Muscle of leg (tissue), 16 donors: ENCODE results near the gene AAK1. TPM values are rescaled to one million over a fixed set of nuclear protein-coding genes. Genes with fewer than 3 reads are reported as not detected.

ENCODE experiments used
- DNase-seq: peaks from one replicate; pipeline ENCODE4 v3.0.0; 2013
- H3K27ac ChIP-seq: one replicate; pipeline ENCODE4 v1.5.1; 2013; ENCODE audit warnings: mild to moderate bottlenecking, low read length, control low read depth
- H3K27me3 ChIP-seq: one replicate; pipeline ENCODE4 v1.6.1; 2013; ENCODE audit warnings: low read length; ENCODE audit not compliant: control insufficient read depth, insufficient read depth
- H3K36me3 ChIP-seq: one replicate; pipeline ENCODE4 v1.6.1; 2013; ENCODE audit warnings: low read length; ENCODE audit not compliant: control insufficient read depth, insufficient read depth
- H3K4me1 ChIP-seq: one replicate; pipeline ENCODE4 v1.6.1; 2013; ENCODE audit warnings: low read length; ENCODE audit not compliant: control insufficient read depth, insufficient read depth
- H3K4me3 ChIP-seq: one replicate; pipeline ENCODE4 v1.5.1; 2013; ENCODE audit warnings: low read length, control low read depth
- H3K9me3 ChIP-seq: replicated peaks from 2 replicates; pipeline ENCODE4 v1.6.1; 2013; ENCODE audit warnings: low read depth, low read length; ENCODE audit not compliant: control insufficient read depth
- WGBS: methylation state at CpG from one replicate; pipeline ENCODE4 v1.1.5; 2013; ENCODE audit warnings: missing lambda C conversion rate; ENCODE audit not compliant: insufficient coverage; 5-methylcytosine and 5-hydroxymethylcytosine counted together
- long read RNA-seq, 11 donors: transcript quantifications; one replicate each; lab custom pipeline, GENCODE V29; 2026
- polyA plus RNA-seq, 8 donors: library from polyadenylated mRNA; unstranded; fragments of 120-200 nt; gene quantifications; one replicate each; pipeline versions ENCODE4 v1.2.1 to v1.2.3, GENCODE V29; 2013; ENCODE audit warnings: inconsistent platforms in 1 of 8, low replicate concordance in 1 of 8; ENCODE audit not compliant: insufficient read length in 8 of 8, insufficient read depth in 1 of 8
- total RNA-seq: library from RNA; stranded (reverse); fragments of 120-200 nt; gene quantifications from one replicate; pipeline ENCODE4 v1.2.4, GENCODE V29; 2013

Gene AAK1
- total RNA-seq = 16.6 TPM
- polyA plus RNA-seq = 10 to 100 TPM in 7 of 8 donors, 1 to 10 TPM in 1; 9.3 to 20.6 (median 13.9) TPM
- long read RNA-seq, donor 1 = 0 reads
- long read RNA-seq, donor 2 = 0 reads
- long read RNA-seq, donor 3, partial matches to known transcripts = 5 of 18 reads
- long read RNA-seq, donor 3, other reads (novel, unspliced or antisense) = 12 of 18 reads
- long read RNA-seq, donor 4 = 0 reads
- long read RNA-seq, donor 5, full-length matches to known transcripts = 1 of 55 reads
- long read RNA-seq, donor 5, partial matches to known transcripts = 35 of 55 reads
- long read RNA-seq, donor 5, other reads (novel, unspliced or antisense) = 19 of 55 reads
- long read RNA-seq, donor 6, partial matches to known transcripts = 22 of 34 reads
- long read RNA-seq, donor 6, other reads (novel, unspliced or antisense) = 11 of 34 reads
- long read RNA-seq, donor 7, partial matches to known transcripts = 0 of 1 reads
- long read RNA-seq, donor 7, other reads (novel, unspliced or antisense) = 0 of 1 reads
- long read RNA-seq, donor 8, partial matches to known transcripts = 0 of 4 reads
- long read RNA-seq, donor 8, other reads (novel, unspliced or antisense) = 0 of 4 reads
- long read RNA-seq, donor 9, partial matches to known transcripts = 0 of 4 reads
- long read RNA-seq, donor 9, other reads (novel, unspliced or antisense) = 0 of 4 reads
- long read RNA-seq, donor 10, partial matches to known transcripts = 0 of 3 reads
- long read RNA-seq, donor 10, other reads (novel, unspliced or antisense) = 0 of 3 reads
- long read RNA-seq, donor 11, partial matches to known transcripts = 0 of 2 reads
- long read RNA-seq, donor 11, other reads (novel, unspliced or antisense) = 0 of 2 reads

GRCh38 chr2:69643602-69644505 lies at the start of gene AAK1:
Gene AAK1 (minus strand): TSS chr2:69643739. CDS start chr2:69643040, 699 bp downstream.
- peaks cover 5% of the 10 kb centered on the region for H3K36me3 ChIP-seq
- peak within 1 kb of the TSS; percentile 99 for H3K27ac ChIP-seq
- peak within 1 kb of the TSS; percentile 85 for H3K4me3 ChIP-seq
- no peaks in the 10 kb centered on the region for H3K27me3 ChIP-seq
- 0% methylated on average over 66 of the region's 81 CpGs for WGBS
- peak; percentile 97 for DNase-seq
- no peaks in the 10 kb centered on the region for H3K9me3 ChIP-seq
- peaks cover 28% of the 10 kb centered on the region for H3K4me1 ChIP-seq

DNA sequence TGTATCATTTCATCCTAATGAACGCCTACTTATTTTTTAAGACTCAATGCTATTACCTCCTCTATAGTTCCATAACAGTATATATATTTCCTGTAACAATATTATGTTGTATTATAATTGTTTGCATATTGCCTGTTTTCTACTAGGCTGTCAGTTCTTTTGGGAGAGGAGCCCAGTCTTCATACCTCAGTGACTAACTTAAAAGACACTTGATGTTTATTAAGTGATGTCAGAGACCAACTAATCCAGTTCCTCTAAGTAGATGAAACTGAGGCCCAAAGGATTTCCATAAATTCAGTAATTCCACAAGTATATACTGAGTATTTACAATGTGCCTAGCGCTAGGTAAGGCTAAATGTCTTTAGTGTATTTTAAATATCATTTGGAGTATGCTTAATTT lies 48.9 kb upstream of the AAK1 start:
- Histone ChIP-seq H3K27ac (no peak overlapping the region), H3K9me3 (no peaks in the 10 kb centered on the region), H3K27me3 (no peaks in the 10 kb centered on the region), H3K4me1 (peaks cover 7% of the 10 kb centered on the region), H3K36me3 (no peaks in the 10 kb centered on the region), H3K4me3 (no peak overlapping the region)
- no peak for DNase-seq
- no CpG with 5 or more reads among the region's 2 CpGs for WGBS

DNA sequence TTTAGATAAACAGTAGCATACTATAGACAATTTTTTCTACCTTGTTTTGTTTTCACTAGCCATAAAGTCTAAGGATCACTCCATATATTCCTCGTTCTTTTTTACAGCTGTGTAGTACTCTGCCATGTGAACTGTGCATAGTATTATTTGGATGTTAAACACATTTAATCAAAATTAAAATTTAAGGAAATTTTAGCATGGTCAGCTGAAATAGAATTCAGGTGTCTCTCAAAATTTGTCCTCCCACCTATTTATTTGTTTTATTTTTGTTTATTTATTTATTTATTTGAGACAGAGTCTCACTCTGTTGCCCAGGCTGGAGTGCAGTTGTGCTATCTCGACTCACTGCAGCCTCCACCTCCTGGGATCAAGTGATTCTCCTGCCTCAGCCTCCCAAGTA lies 46.4 kb upstream of the AAK1 start:
- H3K36me3 ChIP-seq = no peaks in the 10 kb centered on the region
- WGBS = no CpG with 5 or more reads among the region's 2 CpGs

DNA sequence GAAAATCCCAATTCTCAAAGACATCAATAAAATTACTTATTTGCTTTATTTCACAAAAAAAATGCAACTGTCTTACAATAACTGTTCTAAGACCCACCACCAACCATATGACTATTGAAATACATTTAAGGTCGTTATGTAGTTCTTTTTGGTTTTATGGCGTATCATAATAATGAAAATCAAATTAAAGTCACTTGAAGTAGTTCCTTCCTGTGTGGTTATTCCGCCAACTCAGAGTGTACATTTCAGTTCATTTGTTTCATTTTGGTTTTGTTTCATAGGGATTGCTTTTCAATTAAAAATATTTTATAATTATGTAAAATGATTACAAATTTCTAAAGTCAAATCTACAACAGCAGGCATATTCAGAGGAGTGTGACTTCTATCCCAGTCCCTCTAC lies 45.9 kb upstream of the AAK1 start:
- Histone ChIP-seq H3K27ac (no peak overlapping the region), H3K9me3 (no peaks in the 10 kb centered on the region), H3K27me3 (no peaks in the 10 kb centered on the region), H3K36me3 (no peaks in the 10 kb centered on the region), H3K4me1 (peaks cover 7% of the 10 kb centered on the region), H3K4me3 (no peak overlapping the region)
- WGBS = no CpG with 5 or more reads among the region's 3 CpGs
- DNase-seq = no peak

More for the DNA sequence above, 46.4 kb upstream of the AAK1 start:
- H3K4me1 ChIP-seq = peaks cover 7% of the 10 kb centered on the region
- H3K4me3 ChIP-seq = no peak overlapping the region
- no peaks in the 10 kb centered on the region for H3K27me3 ChIP-seq
- H3K27ac ChIP-seq = no peak overlapping the region
- no peak for DNase-seq
- H3K9me3 ChIP-seq = no peaks in the 10 kb centered on the region

GRCh38 chr2:69687971-69688611 lies 44.6 kb upstream of the AAK1 start:
- Histone ChIP-seq H3K4me1 (peaks cover under 1% of the 10 kb centered on the region), H3K36me3 (no peaks in the 10 kb centered on the region), H3K27me3 (no peaks in the 10 kb centered on the region), H3K27ac (no peak overlapping the region), H3K9me3 (no peaks in the 10 kb centered on the region), H3K4me3 (no peak overlapping the region)
- DNase-seq = no peak
- WGBS = no CpG with 5 or more reads among the region's 7 CpGs

DNA sequence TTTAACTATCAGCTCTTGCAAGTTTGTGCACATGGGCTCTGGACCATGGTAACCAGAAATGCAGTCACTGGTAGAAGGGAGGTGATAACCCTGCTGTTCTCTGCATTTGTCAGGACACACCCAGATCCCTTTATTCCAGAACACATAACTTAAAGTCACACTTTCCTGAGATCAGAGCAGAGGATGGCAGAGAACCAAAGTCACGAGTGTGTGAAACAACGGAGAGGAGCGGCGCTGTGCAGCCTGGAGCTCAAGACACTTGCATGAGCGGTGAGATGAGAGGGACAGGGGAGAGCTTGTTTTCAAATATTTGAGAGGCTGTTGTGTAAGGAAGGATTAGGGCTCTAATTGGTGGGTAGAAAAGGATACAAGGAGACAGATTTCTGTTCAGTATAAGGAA lies 43.3 kb upstream of the AAK1 start:
- no peak overlapping the region for H3K4me3 ChIP-seq
- H3K9me3 ChIP-seq = no peaks in the 10 kb centered on the region
- no peaks in the 10 kb centered on the region for H3K27me3 ChIP-seq
- no peak for DNase-seq
- no peak overlapping the region for H3K27ac ChIP-seq
- 80% methylated on average over 5 of the region's 5 CpGs for WGBS
- H3K36me3 ChIP-seq = no peaks in the 10 kb centered on the region
- H3K4me1 ChIP-seq = no peaks in the 10 kb centered on the region

- H3K4me1 ChIP-seq = no peaks in the 10 kb centered on the region
- H3K9me3 ChIP-seq = no peaks in the 10 kb centered on the region
- H3K36me3 ChIP-seq = no peaks in the 10 kb centered on the region
- H3K4me3 ChIP-seq = no peak overlapping the region
- no peaks in the 10 kb centered on the region for H3K27me3 ChIP-seq
- no peak overlapping the region for H3K27ac ChIP-seq
- WGBS = 83% methylated on average over 2 of the region's 5 CpGs
- DNase-seq = no peak
These were observed 41.9 kb upstream of the AAK1 start for GRCh38 chr2:69685321-69686048.

DNA sequence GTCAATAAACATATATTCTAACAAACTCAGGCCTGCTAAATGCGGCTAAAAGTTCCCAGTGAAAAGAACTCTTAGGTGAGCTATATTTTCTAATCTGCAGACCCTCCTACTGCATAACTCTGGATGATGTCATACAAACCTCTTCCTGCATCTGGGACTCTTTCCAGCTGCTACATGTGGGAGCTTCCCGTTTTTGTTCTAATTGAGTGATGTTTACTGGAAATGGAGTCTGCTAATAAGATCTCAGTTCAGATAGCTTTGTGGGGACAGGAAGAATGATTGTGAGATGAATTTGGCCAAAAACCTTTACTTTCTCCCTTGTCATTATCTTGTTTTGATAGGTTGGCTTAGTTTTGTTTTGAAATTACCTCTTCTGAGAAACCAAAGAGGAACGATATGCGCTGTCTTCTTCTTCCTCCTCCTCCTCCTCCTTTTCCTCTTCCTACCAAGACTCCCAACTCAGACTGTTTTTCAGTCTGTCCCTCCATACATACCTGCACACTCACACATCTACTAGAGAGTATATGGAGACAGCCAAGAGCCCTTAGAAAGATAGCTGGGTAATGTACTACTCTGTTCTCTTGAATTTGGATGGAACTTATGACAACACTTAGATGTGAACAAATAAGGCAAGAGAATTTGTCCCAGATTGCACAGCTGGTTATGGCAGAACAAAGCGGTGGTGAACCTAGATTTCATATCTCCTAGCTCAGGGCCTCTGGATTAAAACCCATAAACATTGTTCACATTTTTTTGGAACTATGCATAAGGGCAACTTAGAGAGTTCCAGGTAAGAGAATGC lies 39.8 kb upstream of the AAK1 start:
- H3K9me3 ChIP-seq = no peaks in the 10 kb centered on the region
- H3K36me3 ChIP-seq = no peaks in the 10 kb centered on the region
- H3K27me3 ChIP-seq = no peaks in the 10 kb centered on the region
- peak; percentile 84 for DNase-seq
- no peak overlapping the region for H3K4me3 ChIP-seq
- peak overlapping the region; percentile 80 for H3K27ac ChIP-seq
- H3K4me1 ChIP-seq = no peaks in the 10 kb centered on the region
- WGBS = no CpG with 5 or more reads among the region's 5 CpGs
